WERI-Rb-1 (cell line): Measurements from ENCODE around the gene SLC38A1.

Experiments
- DNase-seq: peaks from one replicate; pipeline ENCODE4 v3.0.0-alpha.2; 2020
- H3K27ac ChIP-seq: fragments of 250-450 bp; sonication (Bioruptor Pico); 2 replicates; pipeline ENCODE4 v1.5.1; 2020; ENCODE audit warnings: mild to moderate bottlenecking, moderate library complexity
- H3K27me3 ChIP-seq: fragments of 250-450 bp; sonication (Bioruptor Pico); 2 replicates; pipeline ENCODE4 v1.5.1; 2021; ENCODE audit warnings: mild to moderate bottlenecking, low read depth, moderate library complexity; ENCODE audit not compliant: insufficient read depth, severe bottlenecking
- H3K36me3 ChIP-seq: fragments of 250-450 bp; sonication (Bioruptor Pico); 2 replicates; pipeline ENCODE4 v1.5.1; 2020; ENCODE audit warnings: mild to moderate bottlenecking, moderate library complexity
- H3K4me3 ChIP-seq: 2 replicates; pipeline ENCODE4 v1.5.1; 2011; ENCODE audit warnings: low read depth, mild to moderate bottlenecking, control low read depth, low read length
- H3K9me3 ChIP-seq: fragments of 250-450 bp; sonication (Bioruptor Pico); 2 replicates; pipeline ENCODE4 v1.5.1; 2021; ENCODE audit warnings: mild to moderate bottlenecking, moderate library complexity; ENCODE audit not compliant: severe bottlenecking
- TF ChIP-seq, protein P1 (sequence below): IDR thresholded peaks from 2 replicates; pipeline ENCODE4 v1.5.1; 2011; ENCODE audit warnings: low read depth, mild to moderate bottlenecking, control low read depth, inconsistent platforms, low read length

SLC38A1 gene

DNA sequence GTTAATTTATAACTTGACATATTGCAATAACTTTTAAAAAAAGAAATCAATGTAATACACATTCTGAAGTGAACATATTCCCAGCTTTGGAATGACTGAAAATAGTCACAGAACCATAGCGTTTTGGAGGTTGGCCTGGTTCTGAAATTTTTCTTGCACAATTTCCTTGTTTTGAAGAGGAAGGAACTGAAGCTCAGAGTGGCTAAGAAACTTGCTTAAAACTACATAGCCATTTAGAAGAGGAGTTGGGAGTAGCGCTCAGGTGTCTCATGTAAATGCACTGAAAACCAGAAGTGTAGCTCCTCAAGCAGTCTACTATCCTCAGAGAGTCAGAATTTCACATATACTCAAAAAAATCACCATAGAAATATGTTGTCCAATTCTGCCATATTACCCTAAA lies 41.2 kb downstream of the SLC38A1 start:
- no peak for DNase-seq
- Histone ChIP-seq H3K9me3 (no peaks in the 10 kb centered on the region), H3K27me3 (no peaks in the 10 kb centered on the region), H3K27ac (no peak overlapping the region), H3K36me3 (peaks cover 42% of the 10 kb centered on the region), H3K4me3 (no peak overlapping the region)
- TF ChIP-seq, protein P1, sequence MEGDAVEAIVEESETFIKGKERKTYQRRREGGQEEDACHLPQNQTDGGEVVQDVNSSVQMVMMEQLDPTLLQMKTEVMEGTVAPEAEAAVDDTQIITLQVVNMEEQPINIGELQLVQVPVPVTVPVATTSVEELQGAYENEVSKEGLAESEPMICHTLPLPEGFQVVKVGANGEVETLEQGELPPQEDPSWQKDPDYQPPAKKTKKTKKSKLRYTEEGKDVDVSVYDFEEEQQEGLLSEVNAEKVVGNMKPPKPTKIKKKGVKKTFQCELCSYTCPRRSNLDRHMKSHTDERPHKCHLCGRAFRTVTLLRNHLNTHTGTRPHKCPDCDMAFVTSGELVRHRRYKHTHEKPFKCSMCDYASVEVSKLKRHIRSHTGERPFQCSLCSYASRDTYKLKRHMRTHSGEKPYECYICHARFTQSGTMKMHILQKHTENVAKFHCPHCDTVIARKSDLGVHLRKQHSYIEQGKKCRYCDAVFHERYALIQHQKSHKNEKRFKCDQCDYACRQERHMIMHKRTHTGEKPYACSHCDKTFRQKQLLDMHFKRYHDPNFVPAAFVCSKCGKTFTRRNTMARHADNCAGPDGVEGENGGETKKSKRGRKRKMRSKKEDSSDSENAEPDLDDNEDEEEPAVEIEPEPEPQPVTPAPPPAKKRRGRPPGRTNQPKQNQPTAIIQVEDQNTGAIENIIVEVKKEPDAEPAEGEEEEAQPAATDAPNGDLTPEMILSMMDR, result no peak

DNA sequence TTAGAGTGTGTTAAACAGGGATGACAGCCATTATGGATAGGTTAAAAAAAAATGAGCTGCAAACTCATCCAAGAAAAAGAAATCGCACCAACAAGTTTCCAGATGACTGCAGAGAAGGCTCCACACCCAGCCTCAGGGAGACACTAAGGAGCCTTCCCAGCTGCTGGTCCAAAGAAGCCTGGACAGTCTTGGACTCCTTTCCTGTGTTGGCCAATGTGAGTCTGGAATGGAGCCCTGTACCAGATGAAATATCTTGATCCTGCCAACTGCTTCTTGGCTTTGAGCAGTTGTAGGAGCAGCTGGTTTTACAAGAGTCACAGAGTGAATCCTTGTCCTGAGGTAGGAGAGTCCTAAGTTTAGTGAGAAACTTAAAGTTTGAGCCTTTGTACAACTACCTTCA lies 44.5 kb downstream of the SLC38A1 start:
- no peak overlapping the region for H3K4me3 ChIP-seq
- no peak overlapping the region for H3K27ac ChIP-seq
- H3K27me3 ChIP-seq, result no peaks in the 10 kb centered on the region
- TF ChIP-seq, protein P1, result no peak
- no peak for DNase-seq
- H3K36me3 ChIP-seq, result peaks cover 62% of the 10 kb centered on the region
- no peaks in the 10 kb centered on the region for H3K9me3 ChIP-seq

DNA sequence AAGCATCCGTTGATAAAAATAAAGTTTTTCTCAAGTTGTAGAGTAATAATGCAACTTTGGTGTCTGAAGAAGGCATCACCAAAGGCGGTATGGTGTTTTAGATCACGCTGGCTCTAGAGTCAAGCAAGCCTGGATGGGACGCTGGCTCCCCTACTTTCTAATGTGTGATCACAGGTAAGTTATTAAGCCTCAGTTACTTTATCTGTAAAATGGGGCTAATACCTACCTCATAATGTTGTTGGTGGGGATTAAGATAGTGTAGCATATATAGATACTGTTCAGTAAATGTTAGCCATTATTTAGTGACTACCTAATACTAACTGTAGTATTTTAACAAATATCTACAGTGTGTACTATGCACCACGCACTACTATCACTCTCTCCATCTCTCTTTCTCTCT lies 45.8 kb downstream of the SLC38A1 start:
- no peak for DNase-seq
- Histone ChIP-seq H3K27me3 (no peaks in the 10 kb centered on the region), H3K27ac (no peak overlapping the region), H3K4me3 (no peak overlapping the region), H3K9me3 (no peaks in the 10 kb centered on the region), H3K36me3 (peaks cover 59% of the 10 kb centered on the region)
- TF ChIP-seq, protein P1, result no peak

DNA sequence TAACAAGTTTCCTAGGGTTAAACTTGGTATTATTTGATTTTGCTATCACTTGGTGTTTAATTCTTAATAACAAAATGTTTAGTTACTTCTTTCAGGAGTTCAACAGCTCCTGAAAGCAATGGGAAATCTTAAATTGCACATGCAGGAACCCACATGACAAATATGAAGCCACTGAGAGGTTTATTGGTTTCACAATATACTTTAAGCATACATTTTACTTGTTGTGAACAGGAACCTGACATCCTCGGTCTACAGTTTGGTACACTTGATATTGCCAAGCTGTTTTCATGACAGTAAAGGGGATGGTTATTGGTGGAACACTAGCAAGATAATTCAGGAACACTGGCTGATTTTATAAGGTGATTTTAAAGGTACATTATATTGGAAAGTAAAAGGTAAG lies 46.2 kb downstream of the SLC38A1 start:
- Histone ChIP-seq H3K27me3 (no peaks in the 10 kb centered on the region), H3K4me3 (no peak overlapping the region), H3K36me3 (peaks cover 55% of the 10 kb centered on the region), H3K27ac (no peak overlapping the region), H3K9me3 (no peaks in the 10 kb centered on the region)
- TF ChIP-seq, protein P1, result no peak
- no peak for DNase-seq

DNA sequence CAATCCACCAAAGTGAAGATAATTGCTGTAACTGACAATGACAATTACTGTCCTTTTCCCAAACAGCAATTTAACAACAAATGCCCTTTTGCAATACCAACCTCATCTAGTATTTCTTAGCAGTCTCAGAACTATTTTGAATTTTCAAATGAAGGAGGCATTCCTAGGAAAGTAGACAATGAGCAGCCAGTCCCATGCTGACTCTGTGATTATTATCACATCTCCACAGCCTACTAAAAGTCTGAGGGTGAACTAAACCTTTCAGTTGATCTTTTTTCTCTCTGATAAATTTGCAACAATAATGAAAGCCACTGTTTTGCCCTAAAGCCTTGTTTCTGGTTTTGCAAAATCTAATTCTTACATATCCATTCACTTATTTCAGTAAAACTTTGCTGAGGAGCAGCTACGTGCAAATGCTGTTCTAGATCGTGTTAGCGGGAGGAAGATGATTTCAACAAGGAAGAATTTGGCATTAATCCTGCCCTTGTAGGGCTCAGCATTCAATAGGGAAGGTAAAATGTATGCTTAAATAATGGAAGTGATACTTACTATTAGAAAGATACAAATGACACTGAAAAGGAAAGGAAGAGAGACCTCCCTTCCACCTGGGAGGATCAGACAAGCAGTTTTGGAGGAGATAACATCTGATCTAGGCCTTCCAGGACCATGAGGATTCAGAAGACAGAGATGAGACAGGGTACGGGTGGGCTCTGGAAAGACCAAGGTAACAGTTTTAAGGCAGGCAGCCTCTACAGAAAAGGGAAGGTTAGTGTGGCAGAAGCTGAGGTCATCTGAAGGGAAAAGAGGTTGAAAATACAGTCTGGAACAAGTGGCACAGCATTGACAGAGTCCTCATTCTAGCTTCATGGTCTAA lies 47.4 kb downstream of the SLC38A1 start:
- Histone ChIP-seq H3K27me3 (no peaks in the 10 kb centered on the region), H3K9me3 (no peaks in the 10 kb centered on the region), H3K4me3 (no peak overlapping the region), H3K36me3 (peaks cover 52% of the 10 kb centered on the region), H3K27ac (no peak overlapping the region)
- DNase-seq, result no peak
- TF ChIP-seq, protein P1, result no peak
